ENCODE results near the gene STARD4. TPM values are rescaled to one million over a fixed set of nuclear protein-coding genes. Genes with fewer than 3 reads are reported as not detected.

The STARD4 gene
- total and polyA plus RNA-seq, 8 donors, result 4.4 to 45.5 (median 11.9) TPM

- WGBS, 5 donors, result 24 to 30% (median 28%) methylated on average over 8 of the region's 8 CpGs
- H3K27ac ChIP-seq, result peak overlapping the region in 3 of 5 donors; percentile 24 to 39 (median 32)
Observed at GRCh38 chr5:111550282-111551020, 38.1 kb upstream of the STARD4 start.

GRCh38 chr5:111548992-111549649, 36.8 kb upstream of the STARD4 start:
- intact Hi-C loops (cut with DNase I; ENCODE audit: low total_unique reads), result no loop called here
- Histone ChIP-seq H3K36me3 (no peaks in the 10 kb centered on the region), H3K27ac (no peak overlapping the region), H3K27me3 (no peaks in the 10 kb centered on the region), H3K9me3 (no peaks in the 10 kb centered on the region), H3K4me1 (peaks cover 0 to 27% (median 17%) of the 10 kb centered on the region in 4 donors), H3K4me3 (no peak overlapping the region)
- TF ChIP-seq, protein P1, sequence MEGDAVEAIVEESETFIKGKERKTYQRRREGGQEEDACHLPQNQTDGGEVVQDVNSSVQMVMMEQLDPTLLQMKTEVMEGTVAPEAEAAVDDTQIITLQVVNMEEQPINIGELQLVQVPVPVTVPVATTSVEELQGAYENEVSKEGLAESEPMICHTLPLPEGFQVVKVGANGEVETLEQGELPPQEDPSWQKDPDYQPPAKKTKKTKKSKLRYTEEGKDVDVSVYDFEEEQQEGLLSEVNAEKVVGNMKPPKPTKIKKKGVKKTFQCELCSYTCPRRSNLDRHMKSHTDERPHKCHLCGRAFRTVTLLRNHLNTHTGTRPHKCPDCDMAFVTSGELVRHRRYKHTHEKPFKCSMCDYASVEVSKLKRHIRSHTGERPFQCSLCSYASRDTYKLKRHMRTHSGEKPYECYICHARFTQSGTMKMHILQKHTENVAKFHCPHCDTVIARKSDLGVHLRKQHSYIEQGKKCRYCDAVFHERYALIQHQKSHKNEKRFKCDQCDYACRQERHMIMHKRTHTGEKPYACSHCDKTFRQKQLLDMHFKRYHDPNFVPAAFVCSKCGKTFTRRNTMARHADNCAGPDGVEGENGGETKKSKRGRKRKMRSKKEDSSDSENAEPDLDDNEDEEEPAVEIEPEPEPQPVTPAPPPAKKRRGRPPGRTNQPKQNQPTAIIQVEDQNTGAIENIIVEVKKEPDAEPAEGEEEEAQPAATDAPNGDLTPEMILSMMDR (IDR thresholded peaks at IDR 0.05), result peak in 1 of 7 experiments; percentile 10
- TF ChIP-seq POLR2AphosphoS5 (IDR thresholded peaks at IDR 0.05) (no peak), EP300 (IDR thresholded peaks at IDR 0.05) (no peak), POLR2A (IDR thresholded peaks at IDR 0.05) (no peak)
- peak; percentile 48 to 55 for DNase-seq
- WGBS, 5 donors, result 26 to 50% (median 33%) methylated on average over 6 of the region's 6 CpGs

More at GRCh38 chr5:111550282-111551020, 38.1 kb upstream of the STARD4 start:
- H3K4me1 ChIP-seq, result peaks cover 0 to 27% (median 17%) of the 10 kb centered on the region in 4 donors
- no peak overlapping the region for H3K4me3 ChIP-seq
- no peaks in the 10 kb centered on the region for H3K36me3 ChIP-seq
- DNase-seq, result peak; percentile 66 to 92
- TF ChIP-seq EP300 (IDR thresholded peaks at IDR 0.05) (no peak), POLR2A (IDR thresholded peaks at IDR 0.05) (no peak), POLR2AphosphoS5 (IDR thresholded peaks at IDR 0.05) (peak in 2 of 3 donors; percentile 8 to 73)
- TF ChIP-seq, protein P1 (IDR thresholded peaks at IDR 0.05), result peak in 5 of 7 experiments; percentile 40 to 71 (median 63)
- H3K27me3 ChIP-seq, result no peaks in the 10 kb centered on the region
- intact Hi-C loops (cut with DNase I; ENCODE audit: low total_unique reads), result loop anchor here (5.0 to 10.0 kb wide), 2 partner anchors 214 to 597 kb away; no protein-coding TSS in a partner anchor
- no peaks in the 10 kb centered on the region for H3K9me3 ChIP-seq

DNA sequence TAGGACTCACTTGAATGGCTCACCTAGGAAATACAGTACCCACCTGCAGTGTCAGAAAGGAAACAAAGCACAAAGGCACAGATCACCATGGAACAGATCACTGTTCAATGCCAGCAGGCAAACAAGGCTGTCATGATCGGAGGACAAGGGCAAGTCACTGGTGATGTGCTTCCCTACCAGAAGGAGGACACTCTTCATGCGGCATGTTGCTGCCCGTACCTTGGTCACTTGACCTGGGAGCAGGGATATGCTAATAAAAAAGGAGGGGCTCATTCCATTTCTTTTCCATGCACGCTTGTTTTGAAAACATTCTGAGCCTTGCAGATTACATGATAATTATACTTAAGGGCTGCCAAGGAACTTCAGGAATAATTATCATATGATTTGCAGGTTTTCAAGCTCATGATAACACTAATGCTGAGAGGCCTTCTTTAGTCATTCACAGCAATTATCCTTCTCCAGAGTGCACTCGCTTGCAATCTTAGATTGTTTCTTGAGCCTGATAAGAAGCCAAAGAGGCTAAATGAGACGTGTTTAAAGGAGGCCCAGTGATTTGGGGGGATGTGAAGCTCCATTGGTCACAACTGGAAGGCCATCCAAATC, 36.1 kb upstream of the STARD4 start:
- TF ChIP-seq, protein P1 (IDR thresholded peaks at IDR 0.05), result no peak
- no peak for TF ChIP-seq POLR2A (IDR thresholded peaks at IDR 0.05)
- no peak for TF ChIP-seq EP300 (IDR thresholded peaks at IDR 0.05)
- no peak for TF ChIP-seq POLR2AphosphoS5 (IDR thresholded peaks at IDR 0.05)
- H3K27ac ChIP-seq, result no peak overlapping the region
- no peaks in the 10 kb centered on the region for H3K9me3 ChIP-seq
- H3K4me3 ChIP-seq, result no peak overlapping the region
- no peak for DNase-seq
- WGBS, 5 donors, result 62 to 75% (median 72%) methylated on average over 6 of the region's 6 CpGs
- intact Hi-C loops (cut with DNase I; ENCODE audit: low total_unique reads), result no loop called here
- H3K27me3 ChIP-seq, result no peaks in the 10 kb centered on the region
- H3K36me3 ChIP-seq, result no peaks in the 10 kb centered on the region
- peaks cover 0 to 27% (median 17%) of the 10 kb centered on the region in 4 donors for H3K4me1 ChIP-seq

DNA sequence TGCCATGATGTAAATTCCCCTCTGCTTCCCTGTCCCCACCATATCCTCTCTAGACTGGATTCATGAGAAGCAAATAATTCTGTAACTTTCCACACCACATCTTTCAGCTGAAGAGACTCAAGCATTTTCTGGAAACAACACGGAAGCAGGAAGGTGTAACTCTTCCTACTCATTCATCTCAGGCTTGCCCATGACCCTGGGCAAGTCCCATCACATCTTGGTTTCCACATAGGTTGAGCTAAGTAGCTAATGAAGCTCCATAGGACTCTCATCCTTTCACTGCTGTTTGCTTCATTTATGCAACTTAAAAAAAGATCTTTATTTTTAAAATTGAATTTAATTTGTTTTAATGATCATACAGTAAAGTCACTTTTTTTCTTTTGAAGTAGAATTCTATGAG, 32.7 kb upstream of the STARD4 start:
- no peaks in the 10 kb centered on the region for H3K9me3 ChIP-seq
- 68 to 84% (median 75%) methylated on average over 1 of the region's 1 CpG for WGBS, 5 donors
- intact Hi-C loops (cut with DNase I; ENCODE audit: low total_unique reads), result no loop called here
- H3K36me3 ChIP-seq, result no peaks in the 10 kb centered on the region
- no peak overlapping the region for H3K27ac ChIP-seq
- H3K27me3 ChIP-seq, result no peaks in the 10 kb centered on the region
- H3K4me1 ChIP-seq, result peaks cover 0 to 14% (median 10%) of the 10 kb centered on the region in 4 donors
- no peak for DNase-seq
- no peak overlapping the region for H3K4me3 ChIP-seq
- TF ChIP-seq, protein P1 (IDR thresholded peaks at IDR 0.05), result no peak
- no peak for TF ChIP-seq POLR2AphosphoS5 (IDR thresholded peaks at IDR 0.05)
- TF ChIP-seq POLR2A (IDR thresholded peaks at IDR 0.05), result no peak
- no peak for TF ChIP-seq EP300 (IDR thresholded peaks at IDR 0.05)
